Breast epithelium (tissue), 4 donors: Measurements from ENCODE around the gene TNFAIP3. TPM values are rescaled to one million over a fixed set of nuclear protein-coding genes. Genes with fewer than 3 reads are reported as not detected.

Experiments used
- DNase-seq, 2 donors: peaks; one replicate each; pipeline ENCODE4 v3.0.0-alpha.2; 2019; ENCODE audit warnings: low spot score in 2 of 2
- H3K27ac ChIP-seq, 2 donors: fragments of 200-600 bp; sonication (generic) in 1 of 2; one replicate each; pipeline ENCODE4 v1.5.1; 2016 to 2019; ENCODE audit warnings: mild to moderate bottlenecking in 1 of 2
- H3K27me3 ChIP-seq, 2 donors: fragments of 200-600 bp; sonication (generic) in 1 of 2; one replicate each; pipeline versions ENCODE4 v1.5.1 to v1.6.0; 2017 to 2019; ENCODE audit warnings: control low read depth in 1 of 2, mild to moderate bottlenecking in 1 of 2
- H3K36me3 ChIP-seq: fragments of 200-600 bp; one replicate; pipeline ENCODE4 v1.5.1; 2019
- H3K4me1 ChIP-seq, 2 donors: fragments of 200-600 bp; sonication (generic); one replicate each; pipeline ENCODE4 v1.5.1; 2016 to 2019; ENCODE audit warnings: control low read depth in 1 of 2
- H3K4me3 ChIP-seq, 3 donors: fragments of 200-600 bp; sonication (generic); 1 replicate in 2 of 3; 2 replicates in 1 of 3; pipeline ENCODE4 v1.5.1; 2016 to 2019; ENCODE audit warnings: mild to moderate bottlenecking in 3 of 3, moderate library complexity in 2 of 3
- H3K9me3 ChIP-seq, 2 donors: fragments of 200-600 bp; sonication (generic) in 1 of 2; one replicate each; pipeline ENCODE4 v1.5.1; 2016 to 2019; ENCODE audit warnings: control low read depth in 1 of 2
- POLR2A ChIP-seq: fragments of 450-650 bp; IDR thresholded peaks from one replicate; pipeline ENCODE4 v1.6.1; 2016; ENCODE audit warnings: antibody characterized with exemption, mild to moderate bottlenecking, moderate library complexity
- POLR2AphosphoS5 ChIP-seq, 3 donors: sonication (generic); formaldehyde crosslinking; IDR thresholded peaks; one replicate each; pipeline ENCODE4 v1.6.1; 2017; ENCODE audit warnings: antibody characterized with exemption in 3 of 3
- intact Hi-C: fragments of 100-400 bp; cut with DNase I; formaldehyde crosslinking; loops from one replicate; pipeline ENCODE4 v1.15.1; 2023; ENCODE audit warnings: low total_unique reads
- total RNA-seq, 3 donors: library from RNA; depleted of rRNA; stranded (reverse); fragments of >200 nt; gene quantifications; one replicate each; pipeline ENCODE4 v1.1.0, GENCODE V29; 2016
- TF ChIP-seq, protein P1 (sequence below), 3 donors: fragments of 450-650 bp; IDR thresholded peaks; one replicate each; pipeline ENCODE4 v1.5.1; 2016 to 2017; ENCODE audit warnings: antibody characterized with exemption in 3 of 3, mild to moderate bottlenecking in 3 of 3, moderate library complexity in 3 of 3

The TNFAIP3 gene
- total RNA-seq, 3 donors from 2014 or later = 21.3 to 50.5 (median 25.9) TPM

- H3K27ac ChIP-seq = no peak overlapping the region
- no peak overlapping the region for H3K4me3 ChIP-seq
- H3K4me1 ChIP-seq = no peaks in the 10 kb centered on the region
- no peaks in the 10 kb centered on the region for H3K9me3 ChIP-seq
- TF ChIP-seq POLR2AphosphoS5 (IDR thresholded peaks at IDR 0.05) = no peak
- TF ChIP-seq, protein P1, sequence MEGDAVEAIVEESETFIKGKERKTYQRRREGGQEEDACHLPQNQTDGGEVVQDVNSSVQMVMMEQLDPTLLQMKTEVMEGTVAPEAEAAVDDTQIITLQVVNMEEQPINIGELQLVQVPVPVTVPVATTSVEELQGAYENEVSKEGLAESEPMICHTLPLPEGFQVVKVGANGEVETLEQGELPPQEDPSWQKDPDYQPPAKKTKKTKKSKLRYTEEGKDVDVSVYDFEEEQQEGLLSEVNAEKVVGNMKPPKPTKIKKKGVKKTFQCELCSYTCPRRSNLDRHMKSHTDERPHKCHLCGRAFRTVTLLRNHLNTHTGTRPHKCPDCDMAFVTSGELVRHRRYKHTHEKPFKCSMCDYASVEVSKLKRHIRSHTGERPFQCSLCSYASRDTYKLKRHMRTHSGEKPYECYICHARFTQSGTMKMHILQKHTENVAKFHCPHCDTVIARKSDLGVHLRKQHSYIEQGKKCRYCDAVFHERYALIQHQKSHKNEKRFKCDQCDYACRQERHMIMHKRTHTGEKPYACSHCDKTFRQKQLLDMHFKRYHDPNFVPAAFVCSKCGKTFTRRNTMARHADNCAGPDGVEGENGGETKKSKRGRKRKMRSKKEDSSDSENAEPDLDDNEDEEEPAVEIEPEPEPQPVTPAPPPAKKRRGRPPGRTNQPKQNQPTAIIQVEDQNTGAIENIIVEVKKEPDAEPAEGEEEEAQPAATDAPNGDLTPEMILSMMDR (IDR thresholded peaks at IDR 0.05) = no peak
- no peak for TF ChIP-seq POLR2A
- intact Hi-C loops = no loop called here
- no peak for DNase-seq
- H3K27me3 ChIP-seq = no peaks in the 10 kb centered on the region
- H3K36me3 ChIP-seq = no peaks in the 10 kb centered on the region
Observed at GRCh38 chr6:137896647-137897046, 29.6 kb downstream of the TNFAIP3 start.

DNA sequence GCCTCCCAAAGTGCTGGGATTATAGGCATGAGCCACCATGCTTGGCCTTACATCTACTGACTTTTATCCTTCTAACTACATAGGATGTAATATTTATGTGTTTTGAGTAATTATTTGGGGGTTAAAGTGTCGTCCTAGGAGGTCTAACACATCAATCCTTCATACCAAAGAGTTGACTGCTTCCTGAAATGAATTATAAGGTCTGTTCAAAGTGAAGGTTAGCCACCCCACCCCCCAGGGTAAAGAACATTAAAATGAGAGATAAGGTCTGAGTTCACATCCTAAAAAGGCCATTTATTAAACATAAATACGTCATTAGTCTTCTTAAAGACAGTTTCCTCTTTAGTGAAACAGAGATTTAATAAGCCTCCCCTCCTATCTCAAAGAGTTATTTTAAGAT lies 33.8 kb downstream of the TNFAIP3 start:
- Histone ChIP-seq H3K4me1 (no peaks in the 10 kb centered on the region), H3K36me3 (no peaks in the 10 kb centered on the region), H3K9me3 (no peaks in the 10 kb centered on the region), H3K27me3 (no peaks in the 10 kb centered on the region), H3K4me3 (no peak overlapping the region), H3K27ac (no peak overlapping the region)
- intact Hi-C loops = no loop called here
- no peak for TF ChIP-seq POLR2A
- no peak for TF ChIP-seq POLR2AphosphoS5 (IDR thresholded peaks at IDR 0.05)
- TF ChIP-seq, protein P1 (IDR thresholded peaks at IDR 0.05) = no peak
- DNase-seq = no peak

DNA sequence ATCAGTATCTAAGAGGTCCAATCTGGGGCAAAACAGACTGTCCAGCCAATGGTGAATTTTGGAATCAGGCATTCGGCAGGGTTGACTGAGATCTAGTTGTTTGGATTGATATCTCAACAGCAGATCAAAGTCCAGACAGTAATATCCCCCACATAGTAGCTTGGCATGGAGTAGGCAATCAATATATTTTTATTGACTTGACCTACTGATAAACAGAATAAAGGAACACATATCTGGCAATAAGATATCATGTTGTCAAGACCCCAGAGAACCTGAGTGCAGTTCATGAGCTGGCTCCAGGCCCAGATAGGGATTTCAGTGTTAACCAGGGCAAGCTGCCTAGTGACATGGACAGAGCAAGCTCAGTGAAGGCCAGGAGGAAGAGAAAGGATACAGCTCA lies 34.4 kb downstream of the TNFAIP3 start:
- Histone ChIP-seq H3K36me3 (no peaks in the 10 kb centered on the region), H3K27ac (no peak overlapping the region), H3K27me3 (no peaks in the 10 kb centered on the region), H3K4me1 (no peaks in the 10 kb centered on the region), H3K9me3 (no peaks in the 10 kb centered on the region), H3K4me3 (no peak overlapping the region)
- intact Hi-C loops = no loop called here
- DNase-seq = no peak
- TF ChIP-seq, protein P1 (IDR thresholded peaks at IDR 0.05) = no peak
- TF ChIP-seq POLR2AphosphoS5 (IDR thresholded peaks at IDR 0.05) = no peak
- no peak for TF ChIP-seq POLR2A

- intact Hi-C loops = no loop called here
- no peak overlapping the region for H3K27ac ChIP-seq
Observed at GRCh38 chr6:137902699-137903098, 35.6 kb downstream of the TNFAIP3 start.

DNA sequence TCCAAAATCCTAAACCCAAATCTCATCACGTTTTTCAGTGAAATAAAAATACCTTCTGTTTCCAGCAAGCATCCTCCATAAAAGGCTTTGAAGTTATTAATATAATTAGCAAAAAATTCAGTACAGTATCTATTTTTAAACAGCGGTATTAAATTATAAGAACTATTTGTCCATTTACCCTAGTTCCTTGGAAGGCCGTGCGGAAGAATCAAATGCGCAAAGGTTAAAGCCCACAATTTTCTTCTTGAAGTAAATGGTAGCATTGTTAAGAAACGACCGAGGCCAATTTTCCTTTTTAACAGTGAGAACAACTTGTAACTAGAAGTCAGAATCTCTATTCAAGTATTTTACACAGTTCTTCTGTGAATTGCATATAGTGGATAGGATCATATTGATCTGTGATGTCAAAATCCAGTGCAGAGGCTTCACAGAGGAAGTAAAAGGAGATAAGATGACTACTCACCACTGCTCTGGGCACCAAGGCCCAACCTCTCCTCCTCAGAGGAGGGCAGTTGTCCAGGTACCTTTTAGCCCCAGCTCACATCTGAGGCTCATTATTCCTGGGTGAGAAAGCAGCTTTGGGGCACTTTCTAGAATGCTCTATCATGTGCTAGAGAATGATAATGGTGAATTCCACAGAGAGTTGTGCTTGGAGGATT lies 36.3 kb downstream of the TNFAIP3 start:
- intact Hi-C loops = no loop called here
- no peak overlapping the region for H3K4me3 ChIP-seq
- H3K27me3 ChIP-seq = no peaks in the 10 kb centered on the region
- H3K36me3 ChIP-seq = no peaks in the 10 kb centered on the region
- DNase-seq = no peak
- H3K4me1 ChIP-seq = no peaks in the 10 kb centered on the region
- no peaks in the 10 kb centered on the region for H3K9me3 ChIP-seq
- TF ChIP-seq, protein P1 (IDR thresholded peaks at IDR 0.05) = no peak
- TF ChIP-seq POLR2AphosphoS5 (IDR thresholded peaks at IDR 0.05) = no peak
- H3K27ac ChIP-seq = no peak overlapping the region

More at GRCh38 chr6:137902699-137903098, 35.6 kb downstream of the TNFAIP3 start:
- H3K36me3 ChIP-seq = no peaks in the 10 kb centered on the region
- H3K4me3 ChIP-seq = no peak overlapping the region
- DNase-seq = no peak
- no peaks in the 10 kb centered on the region for H3K9me3 ChIP-seq
- H3K27me3 ChIP-seq = no peaks in the 10 kb centered on the region
- no peaks in the 10 kb centered on the region for H3K4me1 ChIP-seq
- TF ChIP-seq POLR2AphosphoS5 (IDR thresholded peaks at IDR 0.05) = no peak
- TF ChIP-seq, protein P1 (IDR thresholded peaks at IDR 0.05) = no peak
- no peak for TF ChIP-seq POLR2A
